Gastrocnemius medialis (tissue), 4 donors: Measurements from ENCODE around the gene MED27.

Experiments
- POLR2A ChIP-seq, 2 donors: fragments of 450-650 bp; IDR thresholded peaks; one replicate each; pipeline ENCODE4 v1.6.1; 2017; ENCODE audit warnings: antibody characterized with exemption in 2 of 2, mild to moderate bottlenecking in 2 of 2, moderate library complexity in 2 of 2
- TF ChIP-seq, protein P1 (sequence below), 5 experiments: fragments of 450-650 bp in 3 of 5; fragments of 200-600 bp in 2 of 5; sonication (generic) in 2 of 5; IDR thresholded peaks in 4 of 5; conservative IDR thresholded peaks in 1 of 5; 1 replicate in 4 of 5; 2 replicates in 1 of 5; pipeline ENCODE4 v1.5.1; 2016 to 2019; ENCODE audit warnings: antibody characterized with exemption in 5 of 5, mild to moderate bottlenecking in 3 of 5, moderate library complexity in 3 of 5

DNA sequence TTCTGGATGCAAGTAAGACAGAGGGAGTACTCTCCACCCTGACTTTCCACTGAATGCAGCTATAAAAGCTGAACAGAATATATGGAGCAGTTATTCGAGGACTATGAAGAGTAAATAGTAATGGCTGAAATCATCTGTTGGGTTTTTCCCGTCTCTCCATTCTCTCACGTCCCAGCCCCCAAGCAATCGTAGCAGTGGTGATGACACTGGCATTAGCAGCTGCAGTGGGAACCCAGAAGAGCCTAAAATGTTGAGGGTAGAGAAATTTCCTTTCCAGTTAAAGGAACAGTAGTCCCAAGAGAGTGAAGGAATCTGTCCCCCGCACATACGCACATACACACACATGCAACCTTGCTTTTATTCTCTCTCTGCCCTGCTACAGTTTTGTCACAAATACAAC, 33.2 kb downstream of the MED27 start:
- TF ChIP-seq, protein P1, sequence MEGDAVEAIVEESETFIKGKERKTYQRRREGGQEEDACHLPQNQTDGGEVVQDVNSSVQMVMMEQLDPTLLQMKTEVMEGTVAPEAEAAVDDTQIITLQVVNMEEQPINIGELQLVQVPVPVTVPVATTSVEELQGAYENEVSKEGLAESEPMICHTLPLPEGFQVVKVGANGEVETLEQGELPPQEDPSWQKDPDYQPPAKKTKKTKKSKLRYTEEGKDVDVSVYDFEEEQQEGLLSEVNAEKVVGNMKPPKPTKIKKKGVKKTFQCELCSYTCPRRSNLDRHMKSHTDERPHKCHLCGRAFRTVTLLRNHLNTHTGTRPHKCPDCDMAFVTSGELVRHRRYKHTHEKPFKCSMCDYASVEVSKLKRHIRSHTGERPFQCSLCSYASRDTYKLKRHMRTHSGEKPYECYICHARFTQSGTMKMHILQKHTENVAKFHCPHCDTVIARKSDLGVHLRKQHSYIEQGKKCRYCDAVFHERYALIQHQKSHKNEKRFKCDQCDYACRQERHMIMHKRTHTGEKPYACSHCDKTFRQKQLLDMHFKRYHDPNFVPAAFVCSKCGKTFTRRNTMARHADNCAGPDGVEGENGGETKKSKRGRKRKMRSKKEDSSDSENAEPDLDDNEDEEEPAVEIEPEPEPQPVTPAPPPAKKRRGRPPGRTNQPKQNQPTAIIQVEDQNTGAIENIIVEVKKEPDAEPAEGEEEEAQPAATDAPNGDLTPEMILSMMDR (IDR thresholded peaks at IDR 0.05 in 4 of 5, conservative IDR thresholded peaks at IDR 0.05 in 1 of 5): no peak
- TF ChIP-seq POLR2A (IDR thresholded peaks at IDR 0.05): no peak
